Activated T-helper 2 cell treated with anti-CD3 and anti-CD28 coated beads, Interferon-gamma antibody, Interleukin-2, Interleukin-4, amounts not matched to agents 10 μg/mL and 5 μg/mL and 100 μg/mL, durations not matched to agents 14 hours and 24 hours and 36 hours (primary cell): Measurements from ENCODE around the gene PLEKHG5. TPM values are rescaled to one million over a fixed set of nuclear protein-coding genes. Genes with fewer than 3 reads are reported as not detected.

ENCODE experiments used
- DNase-seq: peaks from one replicate; pipeline ENCODE4 v3.0.0; 2021; ENCODE audit warnings: low spot score
- H3K27ac Mint-ChIP-seq: one replicate; pipeline ENCODE4 v1.8.0; 2021; ENCODE audit warnings: mixed read lengths
- H3K27me3 Mint-ChIP-seq: one replicate; pipeline ENCODE4 v1.8.0; 2021; ENCODE audit warnings: low read depth, mixed read lengths
- H3K36me3 Mint-ChIP-seq: one replicate; pipeline ENCODE4 v1.8.0; 2021; ENCODE audit warnings: low read depth, mixed read lengths
- H3K4me1 Mint-ChIP-seq: one replicate; pipeline ENCODE4 v1.8.0; 2021; ENCODE audit warnings: low read depth, mixed read lengths
- H3K4me3 Mint-ChIP-seq: one replicate; pipeline ENCODE4 v1.8.0; 2021; ENCODE audit warnings: low read depth, mild to moderate bottlenecking, moderate library complexity, mixed read lengths
- H3K9me3 Mint-ChIP-seq: one replicate; pipeline ENCODE4 v1.8.0; 2021; ENCODE audit warnings: mixed read lengths
- intact Hi-C: fragments of 100-400 bp; cut with micrococcal nuclease; formaldehyde crosslinking; loops from one replicate; pipeline ENCODE4 v1.15.1; 2023
- total RNA-seq: library from RNA; stranded (reverse); gene quantifications from 2 replicates; pipeline ENCODE4 v1.2.3, GENCODE V29; 2022

Gene PLEKHG5
- total RNA-seq, 1 donor from 2014 or later, result 1.6 TPM

GRCh38 chr1:6466023-6466422 lies 25.4 kb downstream of the PLEKHG5 start, which contains the start of gene TNFRSF25:
Gene TNFRSF25 (minus strand): TSS chr1:6466173. CDS start chr1:6466107, 66 bp downstream.
- Mint-ChIP-seq H3K4me1 (peaks cover 22% of the 10 kb centered on the region), H3K36me3 (peaks cover 36% of the 10 kb centered on the region), H3K9me3 (no peaks in the 10 kb centered on the region), H3K27ac (peak within 1 kb of the TSS; percentile 77), H3K4me3 (peak within 1 kb of the TSS; percentile 93), H3K27me3 (no peaks in the 10 kb centered on the region)
- DNase-seq, result peak; percentile 61
- intact Hi-C loops, result no loop called here

- Mint-ChIP-seq H3K36me3 (peaks cover 41% of the 10 kb centered on the region), H3K27ac (peak overlapping the region; percentile 77), H3K27me3 (no peaks in the 10 kb centered on the region), H3K4me3 (peak overlapping the region; percentile 93), H3K9me3 (no peaks in the 10 kb centered on the region), H3K4me1 (peaks cover 27% of the 10 kb centered on the region)
- peak; percentile 21 for DNase-seq
- intact Hi-C loops, result no loop called here
Measured at GRCh38 chr1:6465461-6466005, 25.9 kb downstream of the PLEKHG5 start.

- Mint-ChIP-seq H3K4me3 (peak overlapping the region; percentile 93), H3K27me3 (no peaks in the 10 kb centered on the region)
- intact Hi-C loops, result no loop called here
Measured at GRCh38 chr1:6464915-6465314, 26.6 kb downstream of the PLEKHG5 start.

DNA sequence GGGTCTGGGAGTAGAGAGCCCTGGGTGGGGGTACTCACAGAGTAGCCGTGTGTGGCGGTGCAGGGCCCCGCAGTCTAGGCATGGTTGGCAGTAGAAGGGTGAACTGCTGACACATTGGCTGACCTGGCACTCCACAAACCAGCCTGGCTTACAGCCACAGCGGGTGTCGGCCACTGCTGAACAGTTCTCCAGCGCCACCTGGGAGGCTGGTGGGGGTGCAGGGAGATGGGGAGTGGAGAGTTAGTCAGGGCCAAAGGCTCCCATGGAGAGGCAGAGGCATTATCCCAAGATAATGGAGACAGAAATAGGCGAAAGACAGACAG lies 27.0 kb downstream of the PLEKHG5 start:
- intact Hi-C loops, result no loop called here
- H3K36me3 Mint-ChIP-seq, result peaks cover 42% of the 10 kb centered on the region
- H3K27me3 Mint-ChIP-seq, result peaks cover under 1% of the 10 kb centered on the region
- H3K27ac Mint-ChIP-seq, result peak overlapping the region; percentile 77
- peak overlapping the region; percentile 93 for H3K4me3 Mint-ChIP-seq
- no peaks in the 10 kb centered on the region for H3K9me3 Mint-ChIP-seq
- H3K4me1 Mint-ChIP-seq, result peaks cover 35% of the 10 kb centered on the region
- no peak for DNase-seq

More at GRCh38 chr1:6464915-6465314, 26.6 kb downstream of the PLEKHG5 start:
- Mint-ChIP-seq H3K4me1 (peaks cover 31% of the 10 kb centered on the region), H3K27ac (peak overlapping the region; percentile 77), H3K9me3 (no peaks in the 10 kb centered on the region), H3K36me3 (peaks cover 42% of the 10 kb centered on the region)
- DNase-seq, result no peak

DNA sequence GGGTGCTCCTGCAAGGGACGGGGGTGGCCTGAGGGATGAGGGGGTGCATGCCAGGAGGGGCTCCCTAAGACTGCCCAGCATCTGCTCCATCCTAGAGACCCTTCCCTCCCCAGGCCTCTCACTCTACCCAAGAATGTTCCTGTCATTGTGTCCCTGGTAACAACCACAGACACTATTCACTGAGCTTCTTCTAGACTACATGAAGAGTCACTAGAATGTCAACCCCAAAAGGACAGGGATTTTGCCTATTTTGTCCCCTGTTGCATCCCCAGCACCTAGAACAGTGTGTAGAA lies 28.4 kb downstream of the PLEKHG5 start:
- intact Hi-C loops, result no loop called here
- Mint-ChIP-seq H3K4me1 (peaks cover 38% of the 10 kb centered on the region), H3K27ac (peak overlapping the region; percentile 38), H3K36me3 (peaks cover 42% of the 10 kb centered on the region), H3K27me3 (peaks cover 2% of the 10 kb centered on the region), H3K9me3 (no peaks in the 10 kb centered on the region), H3K4me3 (peak overlapping the region; percentile 39)
- DNase-seq, result no peak

GRCh38 chr1:6462412-6463119 lies 28.9 kb downstream of the PLEKHG5 start:
- H3K27me3 Mint-ChIP-seq, result peaks cover 2% of the 10 kb centered on the region
- intact Hi-C loops, result no loop called here

GRCh38 chr1:6461538-6462411 lies 29.7 kb downstream of the PLEKHG5 start:
- Mint-ChIP-seq H3K4me3 (peak overlapping the region; percentile 81), H3K27me3 (peaks cover 8% of the 10 kb centered on the region), H3K9me3 (no peaks in the 10 kb centered on the region), H3K27ac (peak overlapping the region; percentile 87), H3K36me3 (peaks cover 42% of the 10 kb centered on the region), H3K4me1 (peaks cover 38% of the 10 kb centered on the region)
- intact Hi-C loops, result no loop called here
- no peak for DNase-seq

More at GRCh38 chr1:6462412-6463119, 28.9 kb downstream of the PLEKHG5 start:
- peak overlapping the region; percentile 68 for H3K4me3 Mint-ChIP-seq
- DNase-seq, result no peak
- peaks cover 42% of the 10 kb centered on the region for H3K36me3 Mint-ChIP-seq
- no peaks in the 10 kb centered on the region for H3K9me3 Mint-ChIP-seq
- peak overlapping the region; percentile 83 for H3K27ac Mint-ChIP-seq
- peaks cover 38% of the 10 kb centered on the region for H3K4me1 Mint-ChIP-seq

DNA sequence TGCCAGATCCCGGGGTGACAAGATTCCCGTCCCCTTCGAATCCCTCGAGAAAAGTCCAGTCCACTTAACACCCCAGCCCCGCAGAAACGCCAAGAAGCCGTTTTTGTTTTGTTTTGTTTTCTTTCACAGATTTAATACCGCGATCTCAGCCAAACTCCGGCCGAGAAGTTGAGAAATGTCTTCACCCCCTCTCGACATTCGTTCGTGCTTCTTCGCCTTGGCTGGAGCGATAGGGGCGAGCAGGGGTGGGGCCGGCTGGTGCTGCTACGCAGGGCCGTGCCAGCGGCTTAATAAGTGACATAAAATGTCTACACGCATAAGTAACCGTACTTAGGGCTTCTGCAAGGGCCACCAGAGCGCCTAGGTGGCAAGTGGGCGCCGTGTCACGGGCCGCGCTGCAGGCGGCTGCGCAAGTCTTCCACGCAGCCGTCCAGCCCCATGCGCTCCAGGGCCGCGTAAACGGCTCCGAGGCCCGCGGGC lies 30.4 kb downstream of the PLEKHG5 start:
- Mint-ChIP-seq H3K36me3 (peaks cover 42% of the 10 kb centered on the region), H3K4me3 (peak overlapping the region; percentile 81), H3K9me3 (no peaks in the 10 kb centered on the region), H3K4me1 (peaks cover 38% of the 10 kb centered on the region), H3K27ac (peak overlapping the region; percentile 87), H3K27me3 (peaks cover 11% of the 10 kb centered on the region)
- intact Hi-C loops, result no loop called here
- no peak for DNase-seq

DNA sequence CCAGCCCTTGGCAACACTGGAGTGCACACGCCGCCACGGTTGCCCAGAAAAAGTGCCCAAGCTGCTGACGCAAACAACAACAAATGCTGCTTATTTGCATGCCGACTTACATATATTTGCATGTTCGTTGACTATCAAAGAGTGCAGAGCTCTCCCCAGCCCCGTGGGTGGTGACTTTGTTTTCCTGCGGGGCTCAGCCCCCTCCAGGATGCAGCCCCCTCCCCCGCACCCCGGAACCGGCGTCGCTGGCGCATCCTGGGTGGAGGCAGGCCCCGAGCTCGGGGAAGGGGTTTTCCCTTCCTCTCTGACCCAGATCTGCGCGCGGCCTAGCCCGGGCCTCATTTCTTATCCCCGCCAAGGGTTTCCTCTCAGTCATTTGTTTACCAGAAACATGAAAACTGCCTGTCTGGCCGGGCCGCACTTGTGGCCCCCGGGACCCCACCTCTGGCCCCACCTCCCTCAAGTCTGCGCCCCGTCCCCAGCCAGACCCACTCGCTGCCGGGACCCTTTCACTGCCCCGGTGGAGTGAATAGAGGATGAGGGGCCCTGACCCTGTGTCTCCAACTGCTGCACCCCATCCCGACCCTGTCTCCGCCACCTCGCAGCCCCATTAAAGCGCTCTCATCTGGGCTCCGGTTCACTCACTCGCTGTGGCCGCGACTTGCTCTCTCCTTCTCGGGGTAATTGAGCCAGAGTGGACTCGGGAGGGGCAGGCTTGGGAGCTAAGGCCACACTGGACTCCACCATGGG lies 31.0 kb downstream of the PLEKHG5 start:
- no peaks in the 10 kb centered on the region for H3K9me3 Mint-ChIP-seq
- peaks cover 38% of the 10 kb centered on the region for H3K4me1 Mint-ChIP-seq
- H3K36me3 Mint-ChIP-seq, result peaks cover 42% of the 10 kb centered on the region
- DNase-seq, result peak; percentile 80
- H3K4me3 Mint-ChIP-seq, result peak overlapping the region; percentile 81
- intact Hi-C loops, result no loop called here
- H3K27me3 Mint-ChIP-seq, result peaks cover 14% of the 10 kb centered on the region
- H3K27ac Mint-ChIP-seq, result peak overlapping the region; percentile 87

DNA sequence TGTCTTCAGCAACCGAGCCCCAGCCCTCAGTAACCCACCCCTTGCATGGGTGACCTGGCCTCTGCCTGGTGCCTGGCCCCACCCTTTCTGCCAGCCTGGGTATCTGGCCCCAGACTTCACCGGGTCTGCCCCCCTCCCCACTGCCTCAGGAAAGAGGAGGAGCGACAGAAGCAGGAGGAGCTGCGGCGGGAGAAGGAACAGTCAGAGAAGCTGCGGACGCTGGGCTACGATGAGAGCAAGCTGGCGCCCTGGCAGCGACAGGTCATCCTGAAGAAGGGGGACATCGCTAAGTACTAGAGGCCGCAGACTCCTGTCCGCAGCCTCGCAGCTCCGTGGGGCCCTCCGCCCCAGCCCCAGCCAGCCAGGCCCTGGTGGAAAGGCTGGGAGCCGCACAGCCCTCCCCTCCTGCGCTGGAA lies 31.6 kb downstream of the PLEKHG5 start:
- Mint-ChIP-seq H3K27me3 (peaks cover 14% of the 10 kb centered on the region), H3K9me3 (no peaks in the 10 kb centered on the region), H3K4me3 (peak overlapping the region; percentile 81), H3K36me3 (peaks cover 39% of the 10 kb centered on the region), H3K27ac (peak overlapping the region; percentile 87), H3K4me1 (peaks cover 38% of the 10 kb centered on the region)
- DNase-seq, result peak; percentile 46
- intact Hi-C loops, result no loop called here

GRCh38 chr1:6456800-6457466 lies 34.5 kb downstream of the PLEKHG5 start:
- no peak overlapping the region for H3K4me3 Mint-ChIP-seq
- H3K9me3 Mint-ChIP-seq, result no peaks in the 10 kb centered on the region
- peaks cover 18% of the 10 kb centered on the region for H3K36me3 Mint-ChIP-seq
- H3K27me3 Mint-ChIP-seq, result peaks cover 34% of the 10 kb centered on the region
- peaks cover 20% of the 10 kb centered on the region for H3K4me1 Mint-ChIP-seq
- no peak for DNase-seq
- intact Hi-C loops, result no loop called here
- no peak overlapping the region for H3K27ac Mint-ChIP-seq
